Epidermal melanocyte (primary cell): Measurements from ENCODE around the gene NTF3.
A peak's percentile ranks its signal among the peaks of the same experiment; 100 is the strongest.

Experiments
- DNase-seq: peaks from one replicate; pipeline ENCODE4 v3.0.0; 2011; ENCODE audit warnings: low spot score; ENCODE audit not compliant: insufficient read length

NTF3 gene

DNA sequence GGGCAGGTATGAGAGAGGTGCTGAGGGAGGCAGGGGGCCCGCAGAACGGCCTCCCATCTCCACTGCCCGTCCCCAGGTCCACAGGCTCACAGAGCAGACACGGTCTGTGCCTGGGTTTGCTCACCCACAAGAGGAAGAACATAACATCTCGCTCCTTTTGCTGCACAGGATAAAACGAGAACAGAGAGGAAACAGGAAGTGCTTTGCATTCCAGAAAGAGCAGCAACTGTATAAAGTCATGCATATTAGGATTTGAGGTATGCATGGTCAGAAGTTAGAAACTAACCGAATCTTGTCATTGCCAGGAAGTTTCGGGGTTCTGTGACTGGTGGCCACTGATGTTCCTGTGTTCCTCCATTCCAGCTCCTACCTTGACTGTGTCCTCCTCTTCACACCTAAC lies 25.0 kb downstream of the NTF3 start:
- DNase-seq, result no peak

DNA sequence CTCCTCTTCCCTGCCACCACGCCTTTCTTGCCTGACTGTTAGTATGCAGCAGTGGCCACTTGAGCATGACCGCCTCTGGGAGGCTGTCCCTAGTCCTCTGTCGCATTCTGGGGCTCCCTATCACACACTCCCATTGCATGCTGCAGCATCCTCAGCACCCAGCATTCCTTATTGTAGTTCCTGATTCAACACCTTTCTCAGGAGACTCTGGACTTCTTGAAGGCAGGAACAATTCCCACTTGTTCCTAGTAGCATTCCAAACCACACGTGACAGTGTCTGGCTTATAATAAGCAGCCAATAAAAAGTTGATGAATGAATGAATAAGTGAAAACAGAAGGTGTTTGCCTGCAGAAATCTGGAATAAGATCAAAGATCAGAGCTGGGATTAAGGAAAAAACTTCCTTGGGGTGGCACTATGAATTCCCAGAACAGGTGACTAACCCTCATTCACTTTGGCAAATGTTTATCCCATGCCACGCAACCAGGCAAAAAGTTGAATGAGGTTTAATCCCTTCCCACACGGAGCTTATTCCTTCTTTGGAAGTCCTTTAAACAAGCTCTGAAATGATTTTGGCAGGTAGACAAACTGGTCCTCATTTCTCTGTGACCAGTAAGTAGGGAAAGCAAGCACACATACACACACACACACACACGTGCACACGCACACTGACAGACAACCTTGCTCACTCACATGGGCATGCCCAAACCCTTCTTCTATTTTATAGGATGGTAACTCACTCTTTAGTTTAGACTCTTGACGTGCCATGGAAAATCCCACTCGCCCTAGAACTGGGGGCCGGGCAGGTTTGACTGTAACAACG lies 26.5 kb downstream of the NTF3 start:
- no peak for DNase-seq

DNA sequence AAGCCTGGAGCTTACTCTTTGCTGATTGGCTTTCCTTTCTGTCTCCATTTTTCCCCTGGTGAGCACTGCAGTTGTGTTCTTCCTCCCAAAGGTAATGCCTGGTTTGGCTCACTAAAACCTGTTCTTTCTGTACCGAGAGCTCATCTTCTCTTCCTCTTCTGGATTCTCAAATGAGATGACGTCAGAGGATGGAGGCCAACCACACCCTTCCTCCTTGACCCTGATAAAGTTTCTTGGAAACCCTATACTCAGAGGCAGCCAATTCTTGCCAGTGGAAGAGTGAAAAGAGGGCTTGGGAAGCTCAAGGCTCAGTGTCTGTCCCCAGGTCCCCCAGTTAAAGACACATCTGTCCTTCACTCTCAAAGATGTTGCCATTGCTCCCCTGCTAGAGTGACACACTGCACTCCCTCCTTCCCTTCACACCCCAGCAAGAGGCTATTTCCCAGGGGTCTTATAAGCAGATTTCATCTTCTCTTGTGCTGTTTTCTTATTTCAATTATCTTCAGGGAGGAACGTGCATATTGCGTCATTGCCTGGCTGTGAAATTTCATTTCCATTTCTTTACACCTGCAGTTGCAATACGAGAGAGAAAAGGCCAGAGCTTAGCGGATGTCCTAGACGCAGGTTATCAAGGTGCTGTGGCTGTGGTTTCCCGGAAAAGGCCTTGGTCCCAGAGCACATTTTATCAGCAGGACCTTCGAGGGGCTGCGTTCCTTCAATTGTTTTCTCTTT lies 27.3 kb downstream of the NTF3 start:
- DNase-seq, result no peak

DNA sequence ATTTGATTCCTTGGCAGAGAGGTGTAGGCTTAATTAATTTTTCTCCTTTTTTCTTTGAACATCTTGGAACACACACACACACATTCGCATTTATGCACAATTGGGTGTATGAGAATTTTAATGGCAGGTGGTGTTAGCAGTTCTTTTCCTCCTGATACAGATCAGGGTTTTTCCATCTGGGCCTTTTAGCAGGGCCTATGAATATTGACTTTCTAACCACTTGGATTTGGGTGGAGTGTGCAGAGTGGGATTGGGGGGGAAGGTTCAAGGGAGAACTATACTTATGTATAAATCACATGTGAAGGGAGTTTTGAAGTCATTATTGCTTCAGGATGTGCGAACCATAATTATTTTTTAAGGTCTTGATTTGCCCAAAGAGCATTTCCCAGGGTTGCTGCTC lies 28.9 kb downstream of the NTF3 start:
- no peak for DNase-seq

DNA sequence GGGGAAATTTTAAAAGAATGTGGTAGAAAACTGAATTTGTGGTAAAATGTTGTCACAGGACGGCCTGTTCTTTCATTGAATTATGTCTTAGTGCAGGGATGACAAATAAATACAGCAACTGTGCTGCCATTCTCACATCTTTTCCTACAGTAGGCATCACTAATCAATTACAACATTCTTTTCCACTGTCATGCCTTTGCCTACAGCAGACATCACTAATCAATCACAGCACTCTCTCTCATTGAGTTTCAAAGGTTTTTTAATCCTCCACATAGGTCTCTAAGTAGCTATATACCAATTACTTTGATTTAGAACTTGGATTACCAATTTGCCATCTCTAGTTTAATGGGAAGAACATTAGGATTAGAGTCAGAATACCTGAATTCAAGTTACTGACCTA lies 30.1 kb downstream of the NTF3 start:
- DNase-seq, result no peak

DNA sequence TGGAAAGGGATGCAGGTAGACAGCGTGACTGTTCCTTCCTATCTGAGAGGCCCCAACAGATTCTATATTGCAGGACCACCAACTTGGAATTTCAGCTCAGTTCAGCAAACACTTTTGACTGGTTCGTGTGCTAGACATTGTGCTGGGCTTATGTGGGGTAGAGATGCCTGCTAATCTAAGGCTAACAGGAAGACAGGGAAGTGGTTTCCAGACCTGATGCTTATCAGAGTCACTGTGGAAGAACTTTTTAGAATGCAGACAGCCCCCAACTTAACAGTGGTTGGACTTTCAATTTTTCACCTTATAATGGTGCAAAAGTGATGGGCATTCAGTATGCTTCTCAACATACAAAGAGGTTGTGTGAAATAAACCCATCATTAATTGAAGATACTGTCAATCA lies 32.2 kb downstream of the NTF3 start:
- DNase-seq, result no peak

DNA sequence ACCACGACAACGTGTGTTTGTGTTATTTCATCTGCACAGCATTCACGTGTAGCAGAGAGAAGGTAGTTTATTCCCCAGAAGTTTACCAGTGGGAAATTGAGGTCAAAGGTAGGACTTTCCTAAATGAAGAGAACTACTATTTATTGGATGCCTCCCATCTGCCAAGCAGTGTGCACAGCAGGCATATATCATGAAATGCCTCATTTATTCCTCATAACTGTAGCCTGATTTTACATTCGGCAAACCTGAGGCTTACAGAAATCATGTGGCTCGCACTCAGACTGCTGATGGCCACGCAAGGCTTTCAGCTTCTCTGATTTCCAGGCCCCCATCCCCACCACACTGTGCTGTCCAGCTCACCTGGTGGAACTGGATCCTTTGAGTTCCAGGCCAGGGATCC lies 33.5 kb downstream of the NTF3 start:
- no peak for DNase-seq

DNA sequence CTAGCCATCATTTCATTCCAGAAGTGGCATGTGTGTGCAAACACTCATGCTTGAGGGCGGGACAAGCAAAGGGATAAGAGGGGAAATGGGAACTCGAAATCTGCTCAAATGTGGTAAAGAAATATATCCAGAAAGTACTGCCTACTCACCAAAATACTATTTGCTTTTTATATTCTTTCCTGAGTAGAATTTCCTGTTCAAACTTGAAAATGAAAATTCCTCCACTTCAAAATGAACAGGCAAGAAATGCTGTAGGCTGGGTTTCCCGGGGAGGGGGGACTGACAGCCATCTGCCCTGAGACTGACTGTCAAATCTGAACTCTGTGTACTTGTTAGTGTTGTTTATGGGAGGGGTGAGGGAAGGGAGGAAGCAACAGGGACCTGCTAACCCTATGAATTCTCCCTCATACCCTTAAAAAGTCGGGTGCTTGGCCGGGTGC lies 34.6 kb downstream of the NTF3 start:
- DNase-seq, result no peak

DNA sequence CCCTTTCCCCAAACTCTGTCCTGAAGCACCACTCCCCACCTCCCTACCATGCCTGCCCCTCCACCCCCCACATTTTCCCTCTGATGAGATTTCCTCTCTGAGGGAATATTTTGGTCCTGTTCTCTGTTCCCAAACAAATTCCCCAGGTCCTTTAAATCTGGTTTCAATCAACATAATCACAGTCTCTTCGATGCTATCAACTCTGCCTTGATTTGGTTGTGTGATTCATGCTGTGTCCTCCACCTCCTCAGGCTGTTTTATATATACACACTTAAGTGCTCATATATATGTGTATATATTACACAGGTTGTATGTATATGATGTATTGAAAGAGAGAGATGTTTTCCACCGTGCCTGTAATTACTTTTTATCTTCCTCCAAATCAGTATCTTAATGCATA lies 36.0 kb downstream of the NTF3 start:
- DNase-seq, result no peak

DNA sequence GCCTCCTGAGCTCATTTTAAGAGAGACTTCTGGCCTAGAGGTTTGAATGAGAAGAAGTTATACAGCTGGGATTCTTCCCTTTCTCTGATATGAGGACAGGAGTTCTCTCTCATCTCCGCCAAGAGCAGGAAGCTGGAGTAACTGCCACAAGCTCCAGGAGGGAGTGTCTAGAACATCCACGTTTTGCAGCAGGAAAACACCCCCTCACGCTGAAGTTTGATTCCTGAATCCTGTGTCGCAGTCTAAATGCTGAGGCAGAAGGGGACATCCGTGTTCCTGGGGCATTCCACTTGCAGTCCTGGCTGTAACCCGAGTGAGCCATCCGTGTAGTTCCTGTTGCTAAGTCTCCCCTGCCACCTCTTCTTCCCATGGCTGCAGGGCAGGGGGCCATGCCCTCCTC lies 38.3 kb downstream of the NTF3 start:
- no peak for DNase-seq

DNA sequence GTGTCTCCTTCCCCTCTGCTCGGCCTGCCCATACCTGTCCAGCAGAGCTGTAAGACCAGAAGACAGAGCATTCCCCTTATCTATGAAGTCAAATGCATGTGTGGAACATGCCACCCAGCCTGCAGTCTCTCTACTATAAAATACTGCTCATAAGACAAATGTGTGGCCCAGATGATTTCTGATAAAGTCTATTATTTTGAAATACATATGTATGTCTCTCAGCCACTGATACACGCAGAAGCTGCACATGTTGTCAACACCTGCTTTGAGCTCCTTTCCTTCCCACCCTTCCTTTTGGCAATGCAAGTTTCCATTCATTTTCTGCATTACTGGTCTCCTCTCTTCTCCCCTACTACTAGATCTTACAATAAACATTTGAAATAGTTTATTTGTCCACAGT lies 38.8 kb downstream of the NTF3 start:
- no peak for DNase-seq

DNA sequence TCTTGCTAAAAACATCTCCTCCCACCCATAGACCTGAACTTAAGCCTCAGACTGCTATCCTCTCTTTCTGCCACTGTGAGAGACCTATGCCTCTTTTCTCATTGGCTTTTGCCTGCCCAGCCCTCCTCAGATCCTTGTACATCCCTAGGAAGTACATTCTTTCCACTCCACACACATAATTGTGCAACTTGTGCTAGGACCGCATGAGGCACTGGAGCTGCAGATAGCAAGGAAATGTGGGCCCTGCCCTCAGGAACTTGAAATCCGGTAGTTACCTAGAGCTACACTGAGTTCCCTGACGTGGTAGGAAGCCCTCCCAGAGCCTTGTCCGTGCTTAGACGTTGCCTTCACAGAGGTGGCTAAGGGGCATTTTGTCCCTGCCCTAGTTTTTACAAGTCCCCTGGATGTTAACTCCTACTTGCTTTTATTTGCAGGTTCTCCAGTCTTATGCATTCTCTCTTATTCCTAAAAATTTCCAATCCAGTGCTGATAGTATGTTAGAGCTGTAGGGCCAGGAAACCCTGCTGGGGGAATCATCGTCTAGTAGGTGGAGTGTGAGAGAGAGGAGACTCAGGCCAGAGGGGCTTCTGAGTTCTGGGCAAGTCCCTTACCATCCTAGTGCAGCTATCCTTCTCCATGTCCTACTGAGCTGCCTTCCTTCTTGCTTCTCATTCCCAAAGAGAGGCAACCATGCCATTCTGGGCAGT lies 41.3 kb downstream of the NTF3 start:
- no peak for DNase-seq

DNA sequence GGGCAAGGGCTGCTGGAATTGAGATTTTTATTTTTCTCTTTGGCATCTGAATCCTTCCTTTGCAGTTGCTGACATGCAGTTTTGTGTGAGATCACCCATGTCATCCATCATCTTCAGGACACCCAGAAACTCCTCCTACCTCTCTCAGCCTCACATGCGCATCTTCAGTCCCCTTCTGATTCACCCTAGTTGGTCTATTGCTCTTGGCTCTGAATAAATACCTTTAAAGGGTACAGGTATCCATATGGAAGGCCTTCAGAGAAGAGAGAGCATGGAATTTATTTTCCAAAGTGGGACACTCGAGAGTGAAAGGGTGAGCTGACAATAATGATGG lies 41.8 kb downstream of the NTF3 start:
- DNase-seq, result no peak

DNA sequence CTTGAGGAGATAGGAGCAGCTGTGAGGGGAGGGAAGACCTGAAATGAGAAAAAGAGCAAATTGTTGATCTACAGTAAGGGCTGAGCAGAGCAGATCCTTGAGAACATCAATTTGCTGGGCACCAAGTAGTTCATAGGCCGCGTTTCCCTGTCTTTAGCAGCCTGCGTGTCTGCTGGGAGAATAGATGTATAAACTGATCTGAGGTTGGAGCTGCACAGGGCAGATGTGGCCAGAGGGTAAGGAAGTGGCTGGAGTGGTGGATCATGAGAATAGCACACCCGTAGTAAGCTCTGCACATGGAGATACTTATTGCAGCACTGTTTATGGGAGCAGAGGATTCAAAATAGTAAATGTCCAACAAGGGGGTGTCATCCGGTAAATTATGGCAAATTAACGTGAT lies 44.4 kb downstream of the NTF3 start:
- peak; percentile 54 for DNase-seq

DNA sequence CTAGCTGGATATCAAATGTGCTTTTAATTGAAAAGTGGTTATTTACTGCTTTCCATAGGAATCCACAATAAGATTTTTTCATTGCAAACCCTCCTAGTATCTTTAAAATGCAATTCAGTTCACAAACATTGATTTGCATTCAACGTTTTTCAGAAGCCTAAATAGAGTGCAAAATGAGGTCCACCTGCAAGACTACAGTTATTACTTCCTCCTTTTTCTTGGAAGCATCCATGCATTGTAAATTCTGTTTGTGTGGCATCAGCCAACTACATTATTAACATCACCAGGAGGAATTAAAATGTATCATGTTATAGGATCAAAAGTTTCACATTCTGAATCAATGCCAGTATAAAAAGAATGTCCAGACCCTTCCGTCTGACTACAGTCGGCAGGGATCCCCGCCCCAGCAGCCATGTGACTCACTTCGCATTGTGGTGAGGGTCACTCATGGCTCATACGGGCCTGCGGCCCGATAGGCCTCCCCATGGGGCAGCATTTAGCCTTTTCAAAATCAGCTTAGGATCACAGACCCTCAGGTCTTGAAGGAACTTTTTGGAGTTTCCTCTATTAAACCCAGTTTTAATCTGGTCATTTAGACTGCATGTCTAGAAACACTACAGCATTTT lies 46.3 kb downstream of the NTF3 start:
- DNase-seq, result no peak

DNA sequence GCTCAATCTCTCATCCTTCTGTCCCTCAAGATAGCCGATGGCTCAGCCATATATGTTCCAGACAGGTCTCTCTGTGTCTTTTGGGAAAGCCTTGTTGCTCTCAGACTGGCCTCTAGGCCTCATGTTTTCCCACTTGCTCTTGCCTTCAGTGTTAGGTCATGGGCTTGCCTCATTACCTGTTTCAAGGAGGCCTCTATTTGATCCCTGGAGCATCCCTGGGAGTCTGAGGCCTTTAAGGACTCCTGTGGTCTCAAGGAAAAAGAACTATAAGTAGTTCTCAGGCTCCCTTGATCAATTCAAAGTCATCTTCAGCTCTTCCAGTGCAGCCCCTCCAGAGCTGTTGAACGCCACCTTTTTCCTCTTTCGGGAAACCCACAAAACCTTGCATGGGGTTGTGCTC lies 47.9 kb downstream of the NTF3 start:
- DNase-seq, result no peak

DNA sequence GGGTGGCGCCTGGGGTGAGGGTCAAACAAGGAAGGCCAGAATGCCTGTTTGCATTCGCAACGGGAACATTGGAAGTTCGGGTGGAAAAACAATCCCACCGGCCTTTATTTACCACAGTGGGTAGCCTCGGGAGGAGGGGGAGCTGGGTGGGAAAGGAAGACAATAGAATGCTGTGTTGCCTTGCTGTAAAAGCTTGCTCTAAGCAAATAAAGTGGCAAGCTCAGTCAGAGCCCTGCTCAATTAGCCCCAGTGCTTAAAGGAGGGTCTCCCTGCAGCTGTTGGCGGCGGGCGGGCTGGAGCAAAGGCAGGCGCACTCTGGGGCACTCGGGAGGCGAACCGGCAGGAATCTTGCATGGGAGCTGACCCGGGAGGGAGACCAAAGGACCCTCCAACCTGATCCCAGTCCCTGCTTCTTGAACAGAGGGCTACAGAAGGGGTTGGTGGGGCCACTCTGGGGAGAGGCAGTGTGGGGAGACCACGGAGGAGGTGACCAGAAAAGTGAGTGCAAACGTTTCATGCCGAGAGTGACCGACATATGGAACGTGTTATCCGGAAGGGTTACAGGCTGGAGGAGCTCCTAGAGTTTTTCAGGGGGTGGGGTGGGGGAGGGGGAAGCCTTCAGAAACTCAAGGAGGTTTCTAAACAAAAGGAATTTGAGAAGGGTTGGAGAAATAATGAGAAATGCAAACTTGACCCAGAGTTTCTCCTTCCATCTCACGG lies 48.5 kb downstream of the NTF3 start:
- no peak for DNase-seq

DNA sequence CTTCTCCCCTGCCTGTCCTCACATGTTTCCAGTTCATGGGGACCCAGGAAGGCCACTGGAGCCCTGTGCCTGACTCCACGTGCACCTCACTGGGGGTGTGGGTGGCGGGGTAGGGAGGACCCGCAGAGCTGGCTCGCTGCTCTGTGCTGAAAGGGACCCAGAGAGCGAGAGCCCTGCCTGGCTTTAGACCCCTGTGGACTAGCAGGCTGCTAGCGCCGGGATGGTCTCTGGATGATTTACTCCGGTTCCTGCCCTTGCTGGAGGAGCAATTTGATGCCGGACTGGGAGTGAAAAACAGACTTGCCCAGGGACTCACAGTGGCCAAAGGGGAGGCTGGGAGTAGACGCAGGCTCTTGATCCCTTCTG lies 49.0 kb downstream of the NTF3 start:
- no peak for DNase-seq

DNA sequence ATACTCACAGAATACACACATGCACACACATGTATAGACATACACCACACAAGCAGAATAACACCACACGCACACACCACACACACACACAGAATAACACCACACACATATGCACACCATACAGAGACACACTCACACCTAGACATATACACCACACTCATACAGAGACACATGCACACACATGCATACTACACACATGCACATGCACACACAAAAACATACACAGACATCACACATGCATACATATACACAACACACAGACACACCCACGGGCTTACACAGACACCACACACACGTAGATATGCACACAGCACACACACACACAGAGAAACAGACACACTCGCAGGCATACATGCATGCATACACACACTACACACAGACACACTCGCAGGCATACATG lies 49.7 kb downstream of the NTF3 start:
- DNase-seq, result no peak

DNA sequence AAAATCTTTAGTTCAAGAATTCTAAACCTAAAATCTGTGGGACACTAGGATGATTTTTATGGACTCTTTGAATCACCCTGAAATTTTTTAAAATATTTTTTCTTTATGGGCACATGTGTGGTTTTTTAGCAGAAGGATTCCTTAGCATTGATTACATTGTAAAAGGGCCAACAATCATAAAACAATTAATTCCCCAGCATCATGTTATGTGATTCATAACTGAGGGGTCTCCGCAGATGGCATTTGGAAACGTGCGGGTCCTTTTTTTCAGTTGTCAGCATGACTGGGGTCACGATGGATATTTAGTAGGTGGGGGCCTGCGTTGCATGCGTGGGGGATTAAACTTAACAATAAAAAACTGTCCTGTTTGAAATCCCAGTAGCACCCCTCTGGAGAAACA lies 52.5 kb downstream of the NTF3 start:
- no peak for DNase-seq

DNA sequence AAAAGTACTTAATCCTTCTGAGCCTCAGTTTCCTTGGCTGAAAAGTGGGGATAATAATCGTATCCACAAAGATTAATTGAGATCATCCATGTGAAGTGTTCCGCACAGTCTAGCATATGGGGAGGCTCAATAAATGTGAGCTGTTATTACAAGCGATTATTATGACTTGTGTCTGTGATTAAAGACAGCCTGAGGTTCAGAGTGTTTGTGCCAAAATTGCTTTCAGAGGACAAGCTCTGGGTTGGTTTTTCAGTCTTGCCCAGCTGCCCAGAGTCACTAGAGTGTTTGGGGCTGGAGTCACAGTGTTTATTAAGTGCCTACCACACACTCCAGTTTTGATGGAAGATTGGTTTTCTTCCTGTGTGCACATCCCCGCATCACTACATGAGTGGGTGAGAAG lies 53.5 kb downstream of the NTF3 start:
- DNase-seq, result no peak

DNA sequence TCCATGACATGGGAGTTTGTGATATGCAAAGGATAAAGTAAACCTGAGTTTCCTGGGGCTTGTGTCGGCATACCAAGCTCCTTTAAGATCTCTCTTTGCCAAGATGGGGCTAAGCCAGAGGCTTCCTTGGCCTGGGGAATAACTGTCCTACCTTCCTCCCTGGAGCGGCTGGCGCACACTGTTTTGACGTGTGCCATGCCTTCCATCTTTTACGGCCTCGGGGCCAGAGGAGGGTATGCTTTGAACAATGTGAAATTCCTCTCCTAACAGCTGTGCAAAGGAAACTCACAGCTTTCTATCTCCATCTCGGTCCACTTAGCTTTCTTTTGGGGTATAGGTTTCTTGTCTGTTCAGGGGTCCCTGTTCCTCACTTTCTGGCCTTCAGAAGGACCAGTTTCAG lies 55.2 kb downstream of the NTF3 start:
- DNase-seq, result no peak
